Measurements from ENCODE around the gene NTSR1.

The NTSR1 gene

GRCh38 chr20:62802026-62802712 lies 93.5 kb downstream of the NTSR1 start:
- no peak for DNase-seq (ENCODE audit: low read depth in 2 of 2)

- no peak for DNase-seq (ENCODE audit: low read depth in 2 of 2)
Measured at GRCh38 chr20:62804021-62804626, 95.5 kb downstream of the NTSR1 start.

- no peak for DNase-seq (ENCODE audit: low read depth in 2 of 2)
Measured at GRCh38 chr20:62804627-62805154, 96.1 kb downstream of the NTSR1 start, which contains the start of gene OGFR. Gene OGFR (plus strand): TSS chr20:62804835. CDS start chr20:62804860, 25 bp downstream.

- no peak for DNase-seq (ENCODE audit: low read depth in 2 of 2)
Measured at GRCh38 chr20:62805155-62805710, 96.6 kb downstream of the NTSR1 start.

GRCh38 chr20:62805711-62806382 lies 97.2 kb downstream of the NTSR1 start:
- DNase-seq (ENCODE audit: low read depth in 2 of 2): no peak

- DNase-seq (ENCODE audit: low read depth in 2 of 2): no peak
Measured at GRCh38 chr20:62806383-62807050, 97.9 kb downstream of the NTSR1 start.

- DNase-seq (ENCODE audit: low read depth in 2 of 2): no peak
Measured at GRCh38 chr20:62807444-62808210, 99.0 kb downstream of the NTSR1 start.

GRCh38 chr20:62808211-62808865 lies 99.7 kb downstream of the NTSR1 start:
- no peak for DNase-seq (ENCODE audit: low read depth in 2 of 2)

- no peak for DNase-seq (ENCODE audit: low read depth in 2 of 2)
Measured at GRCh38 chr20:62809530-62810428, 101.1 kb downstream of the NTSR1 start.

GRCh38 chr20:62811320-62811719 lies 102.7 kb downstream of the NTSR1 start:
- no peak for DNase-seq (ENCODE audit: low read depth in 2 of 2)

GRCh38 chr20:62811720-62812119 lies 103.1 kb downstream of the NTSR1 start:
- DNase-seq (ENCODE audit: low read depth in 2 of 2): no peak

All from fibroblast of skin of left biceps (primary cell).